ENCODE measurements around the gene HES3. TPM values are rescaled to one million over a fixed set of nuclear protein-coding genes. Genes with fewer than 3 reads are reported as not detected.

HES3 gene
- total and polyA plus RNA-seq, 2 of the 4 experiments (the other 2 are of a cell fraction), result not detected

DNA sequence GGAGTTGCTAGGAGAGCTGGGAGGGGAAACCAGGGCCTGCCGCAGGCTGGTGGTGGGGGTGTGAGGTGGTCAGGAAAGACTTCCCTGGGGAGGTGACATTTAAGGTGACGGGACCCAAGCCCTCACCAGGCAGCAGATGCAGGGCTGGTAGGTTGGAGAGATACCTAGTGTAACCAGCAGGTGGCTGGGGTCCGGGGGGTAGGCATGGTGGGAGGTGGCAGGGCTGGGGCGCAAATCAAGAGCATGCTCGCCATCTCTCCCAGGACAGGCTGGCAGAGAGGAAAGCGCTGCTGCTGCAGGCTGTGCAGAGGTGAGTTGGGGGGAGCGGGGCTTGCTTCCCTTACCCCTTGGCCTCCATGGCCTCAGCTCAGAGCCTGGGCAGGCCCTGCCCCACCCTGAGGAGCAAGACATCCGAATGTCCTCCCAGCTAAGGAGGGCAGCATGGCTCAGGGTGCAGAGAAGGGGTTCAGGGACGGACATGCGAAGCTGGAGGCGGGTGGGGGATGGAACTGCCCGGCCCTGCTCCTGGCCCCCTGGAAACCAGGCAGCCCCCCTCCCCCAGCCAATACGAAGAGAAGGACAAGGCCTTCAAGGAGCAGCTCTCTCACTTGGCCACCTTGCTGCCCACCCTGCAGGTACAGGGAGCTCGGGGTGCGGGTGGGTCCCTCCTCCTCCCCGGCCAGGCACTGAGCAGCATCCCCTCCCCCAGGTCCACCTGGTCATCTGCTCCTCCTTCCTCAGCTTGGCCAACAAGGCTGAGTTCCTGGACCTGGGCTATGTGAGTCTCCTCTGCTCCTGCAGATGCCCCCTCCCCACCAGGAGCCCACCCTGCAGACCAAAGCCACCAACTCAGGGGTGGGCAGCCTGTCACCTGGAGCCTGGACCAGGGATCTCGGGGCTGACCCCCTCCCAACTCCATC, 34.1 kb upstream of the HES3 start:
- peak overlapping the region; percentile 71 to 79; a peak in 2 of 4 replicates for H4K8ac ChIP-seq (ENCODE audit: low read depth in 2 of 2, low read length in 2 of 2)
- H2BK15ac ChIP-seq (ENCODE audit: low read depth, low read length), result no peak overlapping the region
- H3K79me1 ChIP-seq (ENCODE audit: low read depth in 1 of 2, low read length in 2 of 2), result no peaks in the 10 kb centered on the region; a peak in 1 of 4 replicates
- no peak overlapping the region for H3K56ac ChIP-seq (ENCODE audit: extremely low read depth, insufficient read depth, low read length)
- H3K14ac ChIP-seq (replicated peaks; ENCODE audit: low read depth, low read length), result no peak overlapping the region
- in situ Hi-C loops (cut with MboI; ENCODE audit: low sequenced_read_pairs), result no loop called here
- H2BK5ac ChIP-seq (ENCODE audit: low read depth, low read length, poor library complexity, severe bottlenecking), result no peak overlapping the region
- peak overlapping the region; percentile 49 for H3K4me3 ChIP-seq (ENCODE audit: insufficient read depth, low read depth, low read length)
- H3K23ac ChIP-seq (ENCODE audit: low read depth, low read length), result no peak overlapping the region
- intact Hi-C loops (cut with micrococcal nuclease), result no loop called here
- H3K4me2 ChIP-seq (ENCODE audit: low read depth, low read length), result peak overlapping the region; percentile 65; the same call in 1 of the 2 replicates
- no peak overlapping the region for H2BK20ac ChIP-seq (ENCODE audit: low read depth, low read length)
- no peak for DNase-seq
- H2AK9ac ChIP-seq (replicated peaks; ENCODE audit: low read depth, low read length, poor library complexity), result peak overlapping the region; percentile 94
- peak overlapping the region; percentile 62; the same call in 1 of the 2 replicates for H2AK5ac ChIP-seq (ENCODE audit: low read depth, low read length)
- H3K36me3 ChIP-seq (ENCODE audit: control insufficient read depth, insufficient read depth, low read length), result no peaks in the 10 kb centered on the region
- no peak overlapping the region for H4K91ac ChIP-seq (ENCODE audit: insufficient read depth, low read depth, low read length)
- dilution Hi-C loops (cut with HindIII; ENCODE audit: low sequenced_read_pairs, unreplicated experiment), result no loop called here
- no peak overlapping the region for H2BK120ac ChIP-seq (ENCODE audit: low read depth, low read length)
- peaks cover 2% of the 10 kb centered on the region; the same call in 1 of the 2 replicates for H3K9me1 ChIP-seq (ENCODE audit: insufficient read depth, low read length)
- H3K9me3 ChIP-seq (ENCODE audit: control insufficient read depth, insufficient read depth, low read length), result no peaks in the 10 kb centered on the region
- 92% methylated on average over 2 of the region's 17 CpGs; no CpG with 5 or more reads in 1 of the 2 experiments for WGBS, 2 experiments (ENCODE audit: extremely low coverage in 2 of 2, insufficient read length in 1 of 2)
- H2AFZ ChIP-seq (replicated peaks; ENCODE audit: low read length, poor library complexity), result peak overlapping the region; percentile 92
- 0 out of 2 replicates have a peak overlapping the region, but pooled peaks have one; percentile 65 for H3K4ac ChIP-seq (ENCODE audit: low read depth, low read length)
- ChIA-PET CTCF (no interaction called here), POLR2A (ENCODE audit: unreplicated experiment) (no interaction called here)
- H4K20me1 ChIP-seq (ENCODE audit: insufficient read depth, low read length), result no peaks in the 10 kb centered on the region; the same call in 1 of the 2 replicates
- 0 out of 2 replicates have a peak overlapping the region, but pooled peaks have one; percentile 18 for H3K9ac ChIP-seq (ENCODE audit: low read depth, low read length)
- no peak overlapping the region for H3K27ac ChIP-seq (ENCODE audit: insufficient read depth, low read length)
- no peak for ATAC-seq (ENCODE audit: low read depth)
- H3K18ac ChIP-seq (ENCODE audit: low read depth, low read length), result no peak overlapping the region
- TF ChIP-seq, protein P1, sequence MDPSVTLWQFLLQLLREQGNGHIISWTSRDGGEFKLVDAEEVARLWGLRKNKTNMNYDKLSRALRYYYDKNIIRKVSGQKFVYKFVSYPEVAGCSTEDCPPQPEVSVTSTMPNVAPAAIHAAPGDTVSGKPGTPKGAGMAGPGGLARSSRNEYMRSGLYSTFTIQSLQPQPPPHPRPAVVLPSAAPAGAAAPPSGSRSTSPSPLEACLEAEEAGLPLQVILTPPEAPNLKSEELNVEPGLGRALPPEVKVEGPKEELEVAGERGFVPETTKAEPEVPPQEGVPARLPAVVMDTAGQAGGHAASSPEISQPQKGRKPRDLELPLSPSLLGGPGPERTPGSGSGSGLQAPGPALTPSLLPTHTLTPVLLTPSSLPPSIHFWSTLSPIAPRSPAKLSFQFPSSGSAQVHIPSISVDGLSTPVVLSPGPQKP (IDR thresholded peaks at IDR 0.05; ENCODE audit: borderline replicate concordance, low read depth, low read length), result no peak
- 0 out of 2 replicates have a peak, but pooled peaks have one; percentile 4 for TF ChIP-seq CTCF (conservative IDR thresholded peaks at IDR 0.05; ENCODE audit: low read depth, low read length)
- peak overlapping the region; percentile 56 for H4K5ac ChIP-seq (ENCODE audit: low read depth, low read length)
- no peaks in the 10 kb centered on the region; the same call in 1 of the 2 replicates for H3K27me3 ChIP-seq (ENCODE audit: control insufficient read depth, insufficient read depth, low read length)
- no TSS peak for BruUV-seq (replicated peaks)
- H3K4me1 ChIP-seq (ENCODE audit: control insufficient read depth, insufficient read depth, low read length), result peaks cover 7% of the 10 kb centered on the region; the same call in 1 of the 2 replicates

Data from IMR-90 (cell line).